HG02973 (cell line): ENCODE data around the gene FFAR4.

Experiments
- ATAC-seq: cut with Tn5 transposase; IDR thresholded peaks from one replicate; pipeline ENCODE4 v1.9.1; 2021; ENCODE audit warnings: moderate library complexity; ENCODE audit not compliant: unreplicated experiment

FFAR4 gene

DNA sequence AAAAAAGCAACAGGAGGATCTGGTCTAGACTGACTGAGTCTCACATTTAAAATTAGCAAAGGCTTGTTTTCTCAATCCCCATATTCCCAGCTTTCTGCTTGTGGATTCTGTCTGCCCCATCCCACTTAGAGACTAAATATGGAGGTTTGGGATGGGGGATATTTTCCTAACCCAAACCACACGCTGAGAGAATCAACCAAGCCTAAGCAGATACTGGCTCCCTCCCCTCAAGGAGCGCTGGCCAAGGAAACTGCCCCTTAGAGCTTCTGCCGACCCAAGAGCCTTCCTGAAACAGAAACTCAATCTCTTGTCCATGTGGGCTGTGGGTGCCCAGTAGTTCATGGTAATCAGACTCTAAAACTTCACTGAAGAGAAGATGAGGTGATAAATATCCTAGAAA is 3.9 kb downstream of the FFAR4 start:
- ATAC-seq: no peak

DNA sequence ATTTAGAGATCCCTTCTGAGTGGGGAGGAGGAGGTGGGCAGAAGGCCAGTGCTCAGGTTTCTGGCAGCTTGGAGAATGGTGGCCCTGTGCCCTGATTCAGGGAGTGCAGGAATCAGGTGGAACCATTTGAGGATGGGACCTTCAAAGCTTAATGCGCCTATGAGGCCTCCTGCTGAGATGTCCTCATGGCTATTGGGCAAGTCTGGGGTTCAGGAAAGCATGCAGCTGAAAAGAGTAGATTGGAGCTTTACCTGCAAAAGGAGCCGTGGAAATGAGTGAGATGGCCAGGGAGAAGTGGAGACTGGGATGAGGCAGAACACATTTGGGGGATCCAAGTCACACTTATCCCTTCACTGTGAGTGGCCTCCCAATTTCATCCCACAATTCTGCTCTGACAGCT is 6.1 kb downstream of the FFAR4 start:
- ATAC-seq: no peak

DNA sequence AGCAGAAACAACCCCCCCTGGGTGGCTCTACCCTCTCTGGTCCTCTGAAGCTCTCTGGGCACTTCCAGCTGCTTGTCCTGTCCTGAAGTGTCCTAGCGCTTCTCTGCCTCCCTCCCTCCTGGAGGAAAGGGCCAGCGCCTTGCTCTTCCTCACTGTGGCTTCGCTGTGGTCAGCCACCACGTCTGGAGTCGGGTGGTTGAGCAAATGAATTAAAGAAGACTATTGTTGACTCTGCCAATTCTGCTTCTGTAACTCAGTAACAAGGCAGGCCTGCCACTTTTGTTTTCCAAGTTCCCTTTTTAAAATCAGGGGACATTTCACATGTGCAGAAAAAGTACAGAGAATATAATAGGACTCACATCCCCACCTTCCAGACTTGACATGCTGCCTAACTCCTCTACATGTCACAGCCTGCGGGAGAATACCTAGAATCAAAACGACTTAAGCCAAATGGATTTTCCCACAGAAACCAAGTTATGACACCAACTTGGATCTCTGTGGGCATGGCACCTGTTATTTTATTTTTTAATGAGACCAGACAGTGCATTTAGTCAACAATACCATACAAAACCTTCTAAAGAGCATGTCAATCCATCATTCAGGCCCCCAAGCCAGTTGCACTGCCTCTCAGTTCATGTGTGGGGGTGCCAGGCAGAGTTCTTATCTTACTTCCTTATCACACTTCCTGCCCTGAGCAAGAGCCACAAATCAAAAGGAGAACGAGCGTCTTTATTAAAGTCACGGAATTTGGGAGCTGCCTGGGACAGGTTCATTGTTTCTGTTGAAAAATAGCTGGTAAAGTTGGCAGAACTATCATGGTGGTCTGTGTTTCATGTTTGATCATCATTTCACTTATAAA is 6.8 kb downstream of the FFAR4 start:
- ATAC-seq: no peak

DNA sequence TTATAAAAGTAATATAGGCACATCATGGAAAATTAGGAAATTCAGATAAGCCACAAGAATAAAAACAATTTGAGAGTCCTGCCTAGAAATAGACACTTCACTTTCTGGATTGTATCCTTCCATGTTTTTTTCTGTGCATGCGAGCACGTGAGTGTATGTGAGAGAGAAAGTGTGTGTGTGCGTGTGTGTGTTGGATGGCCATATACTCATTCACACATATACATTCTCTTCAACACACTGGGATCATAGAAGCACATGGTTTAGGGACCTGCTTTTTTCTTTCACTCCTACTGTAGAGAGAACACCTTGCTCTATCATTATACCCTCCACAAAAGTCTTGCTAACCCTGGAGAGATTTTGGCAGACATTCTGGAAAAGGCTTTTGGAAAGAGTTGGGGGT is 7.5 kb downstream of the FFAR4 start:
- ATAC-seq: no peak

DNA sequence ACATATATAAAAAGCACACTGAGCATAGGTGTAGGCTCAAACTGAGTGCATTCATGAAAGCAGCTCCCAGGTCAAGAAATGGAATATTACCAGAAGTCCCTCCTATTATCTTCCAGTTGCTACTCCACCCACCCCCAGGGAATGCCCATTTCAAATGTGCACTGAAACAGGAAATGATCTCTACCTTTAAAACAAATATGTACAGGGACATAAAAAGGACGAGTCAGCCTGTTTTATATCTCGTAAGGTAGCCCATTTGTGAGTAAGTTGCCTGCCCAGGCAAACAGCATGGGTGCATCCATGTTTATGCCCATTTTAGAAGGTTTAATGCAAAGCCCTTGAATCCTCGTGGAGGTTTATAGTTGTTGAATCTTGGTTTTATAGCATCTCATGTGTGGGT is 10.4 kb downstream of the FFAR4 start:
- ATAC-seq: no peak

DNA sequence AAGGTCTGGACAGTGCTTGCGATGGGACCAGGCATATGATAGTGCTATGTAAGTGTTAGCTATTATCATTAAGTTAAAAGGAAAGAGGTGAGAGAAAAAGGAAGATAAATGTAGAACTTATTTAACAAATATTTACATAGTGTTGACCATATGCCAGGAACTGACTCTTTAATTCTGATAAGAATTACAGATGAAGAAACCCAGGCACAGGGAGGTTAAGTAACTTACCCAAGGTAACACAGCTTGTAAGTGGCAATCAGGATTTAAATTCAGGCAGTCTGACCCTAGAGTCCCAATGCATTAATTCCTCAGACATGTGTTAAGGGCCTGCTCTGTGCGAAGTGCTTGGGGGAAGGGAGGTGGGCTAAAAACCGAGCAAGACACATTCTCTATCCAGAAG is 11.1 kb downstream of the FFAR4 start:
- no peak for ATAC-seq

DNA sequence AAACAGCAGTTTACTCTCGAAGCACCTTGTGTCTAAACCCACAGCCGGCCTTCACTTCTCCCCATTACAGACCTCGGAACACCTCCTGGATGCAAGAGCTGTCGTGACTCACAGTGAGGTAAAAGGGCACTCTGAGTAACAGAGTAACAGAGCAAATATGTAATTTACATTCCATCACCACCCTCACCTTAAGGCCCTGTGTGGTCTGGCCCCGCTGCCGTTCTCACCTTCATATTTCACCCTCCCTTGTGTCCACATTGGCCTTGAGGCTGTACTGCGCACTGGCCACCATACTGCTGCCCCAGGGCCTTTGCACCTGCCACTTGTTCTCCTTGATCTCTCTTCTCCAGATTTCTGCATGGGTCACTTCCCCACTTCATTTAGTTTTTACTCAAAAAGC is 12.6 kb downstream of the FFAR4 start:
- no peak for ATAC-seq

DNA sequence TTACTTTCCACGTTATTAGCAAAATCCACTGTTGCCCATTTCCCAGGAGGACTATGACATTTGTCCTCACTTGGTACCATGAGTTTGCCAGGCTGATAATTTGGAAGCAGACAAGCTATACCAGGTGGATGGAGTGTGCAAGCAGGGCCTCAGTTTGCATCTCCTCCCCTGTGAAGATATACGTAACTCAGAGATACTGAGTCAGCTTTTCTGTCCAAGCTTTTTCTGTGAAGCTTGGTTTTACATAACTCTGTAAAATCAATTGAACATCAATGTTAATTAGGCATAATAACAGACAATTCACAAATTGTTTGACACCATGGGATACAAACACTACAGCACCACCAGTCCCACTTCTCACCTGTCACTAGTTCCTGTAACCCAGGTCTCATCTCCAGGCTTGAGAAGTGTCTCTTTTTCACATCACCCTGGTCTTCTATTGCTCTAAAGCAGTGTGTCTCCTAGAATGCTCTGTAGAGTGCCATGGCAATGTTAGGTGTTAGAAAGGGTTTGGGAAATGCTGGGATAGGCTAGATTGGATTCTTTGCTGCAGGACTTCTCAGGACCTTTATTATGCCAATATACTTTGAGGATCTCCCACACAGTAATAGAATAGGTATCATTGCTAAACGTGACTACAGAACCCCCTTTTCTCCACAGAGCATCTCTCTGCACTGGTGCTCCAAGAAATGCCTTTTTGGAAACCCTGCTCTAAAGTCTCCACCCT is 13.7 kb downstream of the FFAR4 start:
- no peak for ATAC-seq

DNA sequence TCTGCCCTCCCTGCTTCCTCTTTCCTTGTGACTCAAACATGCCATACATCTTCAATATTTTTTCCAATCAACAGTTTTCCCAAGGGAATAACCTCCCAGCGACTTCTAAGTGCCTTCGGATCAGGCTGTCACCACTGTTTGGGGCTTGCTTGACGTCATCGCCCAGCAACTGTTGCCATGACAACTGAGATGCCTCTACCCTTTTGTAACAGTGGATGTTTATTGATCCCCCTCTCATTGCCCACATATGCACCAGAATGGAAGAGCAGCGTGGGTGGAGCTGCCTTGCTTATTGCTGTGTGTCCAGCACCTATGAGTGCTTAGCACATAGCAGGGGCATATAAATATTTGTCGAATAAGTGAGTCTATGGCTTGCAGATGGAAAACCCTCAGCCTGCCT is 14.4 kb downstream of the FFAR4 start:
- no peak for ATAC-seq

DNA sequence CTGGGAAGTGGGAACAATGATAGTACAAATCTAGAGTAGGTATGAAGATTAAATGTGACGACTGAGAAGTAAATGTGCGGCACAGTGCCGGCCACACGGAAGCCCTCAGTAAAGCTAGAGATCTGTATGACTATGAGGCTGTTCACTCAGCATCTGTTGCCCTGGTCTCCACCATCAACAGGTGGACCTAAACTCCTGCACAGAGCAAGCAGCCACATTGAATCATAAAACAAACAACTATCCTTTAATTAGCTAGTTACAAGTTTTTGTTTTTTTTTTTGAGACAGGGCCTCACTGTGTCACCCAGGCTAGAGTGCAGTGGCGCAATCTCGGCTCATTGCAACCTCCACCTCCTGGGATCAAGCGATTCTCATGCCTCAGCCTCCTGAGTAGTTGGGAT is 18.0 kb downstream of the FFAR4 start:
- ATAC-seq: no peak

DNA sequence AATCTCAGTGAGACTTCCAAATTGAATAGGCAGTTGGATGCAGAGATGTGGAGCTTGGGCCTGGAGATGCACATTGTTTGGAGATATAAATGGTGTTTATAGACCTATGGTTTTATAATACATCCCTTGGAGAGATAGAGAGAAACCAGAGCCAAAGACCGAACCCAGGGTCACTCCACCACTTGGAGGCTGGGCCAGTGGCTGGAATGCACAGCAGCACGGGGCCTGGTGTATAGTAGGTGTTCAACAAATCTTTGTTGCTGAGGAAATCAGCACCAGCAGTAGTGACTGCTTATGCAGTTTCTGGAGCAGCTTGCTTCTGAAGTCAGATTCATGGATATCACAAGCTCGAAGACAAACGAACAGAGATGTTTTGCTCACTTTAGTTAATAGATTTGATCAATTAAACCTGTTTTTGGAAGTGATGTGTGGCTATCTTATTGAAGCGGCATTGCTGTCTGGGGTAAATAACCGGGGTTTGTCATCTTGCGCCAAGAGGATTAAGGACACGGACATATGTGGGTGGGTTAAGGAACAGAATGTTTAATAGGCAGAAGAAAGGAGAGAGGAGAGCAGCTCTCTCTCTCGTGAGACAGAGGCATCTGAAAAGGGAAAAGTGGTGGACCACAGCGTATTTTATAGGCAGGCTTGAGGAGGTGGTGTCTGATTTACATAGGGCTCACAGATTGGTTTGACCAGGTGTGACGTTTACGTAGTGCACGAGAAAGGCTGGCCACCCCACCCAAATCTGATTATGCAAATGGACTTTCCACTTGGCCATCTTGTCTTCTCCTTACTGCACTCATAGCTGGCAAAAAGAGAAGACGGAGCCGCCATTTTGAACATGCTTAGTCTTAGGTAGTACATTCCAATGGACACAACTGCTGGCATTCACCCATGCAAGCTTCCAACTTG is 23.4 kb downstream of the FFAR4 start:
- no peak for ATAC-seq

DNA sequence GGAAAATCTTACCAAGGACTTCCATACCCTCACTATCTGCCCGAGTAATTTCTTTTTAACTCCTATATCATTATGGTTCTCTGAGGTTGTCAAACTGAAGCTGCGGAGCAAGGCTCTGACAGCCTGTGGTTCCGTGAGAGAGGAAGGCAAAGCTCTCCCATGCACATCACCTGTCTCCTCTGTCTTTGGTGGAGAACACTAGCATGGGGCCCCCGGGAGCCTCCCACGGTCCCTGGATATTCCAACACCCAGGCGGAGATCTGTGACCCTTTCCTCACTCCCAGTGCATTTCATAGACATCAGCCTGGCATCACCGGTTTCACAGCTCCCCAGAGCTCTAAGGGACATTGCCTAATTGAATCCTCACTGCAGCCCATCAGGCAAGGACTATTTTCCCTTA is 24.2 kb downstream of the FFAR4 start:
- ATAC-seq: no peak

DNA sequence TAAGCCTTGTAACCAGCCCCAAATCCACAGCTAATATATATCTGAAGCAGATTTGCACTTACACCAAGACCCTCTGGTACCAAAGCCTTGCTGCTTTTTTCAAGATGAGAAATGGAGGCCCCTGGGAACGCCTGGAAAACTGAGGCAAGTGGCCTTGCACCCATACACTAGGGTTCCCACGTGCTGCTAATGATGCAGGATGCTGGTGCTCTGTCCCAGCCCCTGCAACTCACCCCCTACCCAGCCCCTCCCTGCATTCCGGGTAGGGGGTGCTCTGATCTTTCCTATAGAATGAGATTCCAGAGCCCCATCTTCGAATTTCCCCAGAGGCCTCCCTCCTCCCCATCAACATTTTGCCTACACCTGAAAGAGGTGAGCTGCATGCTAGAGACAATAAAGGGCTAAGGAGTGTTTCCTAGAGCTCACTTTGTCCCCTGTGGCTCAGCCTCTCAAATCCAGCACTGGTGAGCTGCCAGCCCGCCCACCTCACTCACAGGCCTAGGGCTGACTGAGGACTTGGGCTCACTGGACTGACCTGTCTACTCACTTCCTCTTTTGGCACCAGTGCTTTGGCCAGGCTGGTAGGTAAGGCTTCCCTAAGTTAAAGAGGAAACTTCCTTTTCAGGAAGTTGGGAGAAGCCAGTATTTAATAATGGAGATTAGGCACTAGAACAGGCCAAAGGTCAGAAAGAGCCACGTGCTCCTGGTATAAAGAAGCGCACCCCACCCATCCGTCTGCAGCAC is 24.8 kb downstream of the FFAR4 start:
- ATAC-seq: no peak

DNA sequence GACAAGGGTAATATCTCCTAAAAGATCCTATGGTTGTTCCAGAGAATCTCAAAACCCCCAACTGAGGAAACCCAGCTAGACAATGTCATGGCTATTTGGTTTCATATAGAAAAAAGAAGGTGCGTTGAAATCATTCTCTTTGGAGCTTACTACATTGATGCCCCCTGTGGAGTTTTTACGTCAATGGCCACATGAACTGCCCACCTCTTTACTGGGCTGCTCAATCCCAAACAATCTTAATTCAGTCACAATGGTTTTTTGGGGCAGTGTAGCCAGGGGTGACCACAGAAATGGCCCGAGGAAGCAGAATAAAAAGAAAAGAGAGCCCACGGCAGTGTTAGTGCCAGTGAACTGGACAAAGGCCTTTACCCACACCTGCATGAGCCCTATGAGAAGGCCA is 26.8 kb downstream of the FFAR4 start:
- ATAC-seq: no peak

DNA sequence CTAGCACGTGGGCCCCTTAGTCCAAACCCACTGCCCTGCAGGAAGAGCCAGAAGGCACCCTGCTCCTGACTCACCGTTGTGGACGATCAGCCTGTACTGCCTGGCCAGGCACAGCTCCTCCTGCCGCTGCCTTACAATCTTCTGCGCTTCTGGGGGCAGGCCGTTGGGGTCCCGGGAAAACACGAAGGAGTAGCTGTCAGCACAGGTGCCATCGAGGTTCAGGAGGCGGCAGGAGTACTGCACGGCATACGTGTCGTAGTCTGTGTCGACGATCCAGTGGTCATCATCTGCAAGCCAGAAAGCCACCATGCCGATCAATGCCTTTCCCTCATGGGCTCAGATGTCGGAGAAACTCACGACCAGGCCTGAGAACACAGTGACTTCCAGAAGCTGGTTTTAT is 27.3 kb downstream of the FFAR4 start:
- no peak for ATAC-seq

DNA sequence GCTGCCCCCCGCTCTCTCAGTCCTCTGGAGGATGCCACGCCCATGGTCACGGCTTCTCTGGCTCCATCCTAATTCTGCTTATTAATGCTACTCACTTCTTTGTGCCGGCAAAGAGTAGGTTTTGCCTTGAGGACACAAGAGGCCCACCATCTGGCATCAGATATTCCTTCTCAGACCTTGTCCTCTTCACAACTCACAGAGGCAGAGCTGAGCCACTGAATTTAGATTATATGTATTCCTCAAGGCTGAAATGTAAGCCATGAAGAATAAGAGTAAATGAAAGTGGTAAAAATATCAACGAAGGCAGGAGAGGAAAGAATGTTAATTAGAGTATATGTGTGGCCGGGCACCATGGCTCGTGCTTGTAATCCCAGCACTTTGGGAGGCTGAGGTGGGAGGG is 28.1 kb downstream of the FFAR4 start:
- ATAC-seq: no peak

DNA sequence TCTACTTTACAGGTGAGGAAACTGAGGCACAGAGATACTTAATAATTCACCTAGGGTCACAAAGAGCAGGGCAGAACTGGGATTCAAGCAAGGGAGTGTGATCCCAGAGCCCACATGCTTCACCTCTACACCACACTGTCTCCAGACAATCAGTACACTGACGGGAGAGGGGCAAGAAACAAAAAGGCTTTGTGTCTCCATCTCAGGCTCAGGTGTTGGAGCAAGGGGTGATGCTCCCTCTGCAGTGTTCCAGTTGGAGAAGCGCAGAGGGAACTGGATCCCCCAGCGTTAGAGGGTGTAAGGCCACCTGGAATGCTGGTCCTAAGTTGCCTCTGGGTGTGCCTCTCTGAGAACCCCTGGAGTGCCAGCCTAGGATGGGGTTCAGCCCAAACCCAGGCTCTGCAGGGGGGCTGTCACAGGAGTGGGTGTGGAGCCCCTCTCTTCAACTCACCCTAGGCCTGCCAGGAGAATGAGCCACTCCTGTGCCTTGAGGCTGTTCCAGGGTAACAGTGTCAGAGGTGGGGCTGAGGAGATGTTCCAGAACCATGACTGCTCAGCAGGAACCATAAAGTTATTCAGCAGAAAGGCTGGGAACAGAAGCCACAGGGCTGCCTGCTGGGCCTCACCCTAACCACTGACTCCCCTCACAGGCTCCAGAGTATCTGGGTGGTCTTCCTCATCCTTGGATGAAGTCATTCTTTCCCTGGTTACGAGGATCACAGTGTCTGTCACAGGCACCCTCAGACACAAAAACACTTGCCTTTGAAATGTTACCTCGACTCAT is 29.1 kb downstream of the FFAR4 start:
- no peak for ATAC-seq

DNA sequence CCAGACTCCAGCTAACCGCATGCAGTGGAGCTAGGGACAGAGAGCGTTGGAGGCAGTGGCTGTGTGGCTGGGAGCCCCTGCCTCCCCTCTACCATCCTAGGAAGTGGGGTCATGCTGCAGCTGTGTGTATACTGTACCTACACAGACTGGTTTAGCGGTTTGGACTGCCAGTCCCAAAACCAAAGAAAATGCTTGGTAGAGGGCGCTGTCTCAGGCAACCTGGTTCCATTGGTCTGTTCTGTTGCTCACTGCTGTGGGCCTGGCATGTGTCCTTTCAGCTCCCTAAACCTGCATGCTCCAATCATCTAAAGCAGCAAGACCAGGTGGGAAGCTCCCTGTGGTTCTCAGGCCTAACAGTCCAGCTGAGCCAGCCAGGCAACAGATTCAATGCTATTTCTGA is 30.1 kb downstream of the FFAR4 start:
- ATAC-seq: no peak

DNA sequence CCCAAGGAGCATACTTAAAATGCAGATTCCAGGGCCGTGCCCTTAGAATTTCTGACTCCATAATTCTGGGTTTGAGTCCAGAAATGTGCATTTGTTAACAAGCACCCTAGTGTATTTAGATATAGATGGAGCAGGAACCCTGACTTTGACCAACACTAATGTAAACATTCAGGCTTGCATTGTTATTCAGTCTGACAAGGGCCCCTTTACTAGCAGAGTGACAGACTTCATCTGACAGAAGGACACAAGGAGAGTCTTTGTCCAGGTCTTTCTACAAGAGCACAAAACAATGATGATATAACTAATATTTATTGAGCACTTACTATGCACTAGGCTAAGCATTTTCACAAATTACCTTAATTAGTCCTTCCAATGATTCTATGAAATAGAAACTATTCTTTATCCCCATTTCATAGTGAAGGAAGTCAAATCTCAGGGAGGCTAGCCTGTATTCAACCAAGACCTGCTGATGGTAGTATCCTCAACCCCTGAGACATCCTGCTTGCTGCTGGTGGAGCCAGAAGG is 30.7 kb downstream of the FFAR4 start:
- no peak for ATAC-seq

DNA sequence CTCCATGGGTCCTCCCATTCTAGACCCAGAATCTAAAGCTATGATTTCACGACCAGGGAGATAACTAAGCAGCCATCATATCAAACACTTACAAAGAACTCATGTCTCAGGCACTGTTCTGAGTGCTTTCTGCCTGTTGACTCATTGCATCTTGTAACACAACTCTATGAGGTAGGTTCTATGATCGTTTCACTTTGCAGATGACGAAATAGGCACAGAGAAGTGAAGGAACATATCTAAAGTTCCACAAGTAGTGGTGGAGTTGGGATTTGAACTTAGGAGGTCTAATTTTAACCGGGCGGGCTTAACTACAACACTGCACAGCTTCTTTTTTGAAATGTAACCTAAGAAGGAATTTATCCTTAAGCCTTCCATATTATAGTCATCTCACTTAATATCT is 31.7 kb downstream of the FFAR4 start:
- no peak for ATAC-seq
